GM19035 (cell line): ENCODE results near the gene PLEKHM3.

ENCODE experiments used
- ATAC-seq: cut with Tn5 transposase; IDR thresholded peaks from one replicate; pipeline ENCODE4 v1.9.1; 2021; ENCODE audit not compliant: unreplicated experiment

The PLEKHM3 gene

GRCh38 chr2:207867905-207868304 lies 157.4 kb downstream of the PLEKHM3 start:
- ATAC-seq, result no peak

- ATAC-seq, result no peak
Observed at GRCh38 chr2:207867056-207867455, 158.3 kb downstream of the PLEKHM3 start.

GRCh38 chr2:207865210-207865609 lies 160.1 kb downstream of the PLEKHM3 start:
- no peak for ATAC-seq

GRCh38 chr2:207863345-207863744 lies 162.0 kb downstream of the PLEKHM3 start:
- no peak for ATAC-seq

GRCh38 chr2:207861789-207862188 lies 163.5 kb downstream of the PLEKHM3 start:
- ATAC-seq, result no peak

- no peak for ATAC-seq
Observed at GRCh38 chr2:207860685-207861084, 164.6 kb downstream of the PLEKHM3 start.

- ATAC-seq, result no peak
Observed at GRCh38 chr2:207855591-207855990, 169.7 kb downstream of the PLEKHM3 start.

GRCh38 chr2:207854484-207855440 lies 170.6 kb downstream of the PLEKHM3 start:
- no peak for ATAC-seq

GRCh38 chr2:207852791-207853190 lies 172.5 kb downstream of the PLEKHM3 start:
- no peak for ATAC-seq

- no peak for ATAC-seq
Observed at GRCh38 chr2:207849443-207849842, 175.9 kb downstream of the PLEKHM3 start.

- no peak for ATAC-seq
Observed at GRCh38 chr2:207848545-207848928, 176.8 kb downstream of the PLEKHM3 start.

- ATAC-seq, result no peak
Observed at GRCh38 chr2:207847807-207848544, 177.4 kb downstream of the PLEKHM3 start.

GRCh38 chr2:207847098-207847806 lies 178.1 kb downstream of the PLEKHM3 start:
- no peak for ATAC-seq

GRCh38 chr2:207845202-207845864 lies 180.0 kb downstream of the PLEKHM3 start:
- ATAC-seq, result no peak

- no peak for ATAC-seq
Observed at GRCh38 chr2:207844648-207845047, 180.7 kb downstream of the PLEKHM3 start.

GRCh38 chr2:207840101-207840500 lies 185.2 kb downstream of the PLEKHM3 start:
- ATAC-seq, result no peak

GRCh38 chr2:207839575-207839974 lies 185.8 kb downstream of the PLEKHM3 start:
- no peak for ATAC-seq

- no peak for ATAC-seq
Observed at GRCh38 chr2:207839028-207839427, 186.3 kb downstream of the PLEKHM3 start.

GRCh38 chr2:207836521-207837133 lies 188.7 kb downstream of the PLEKHM3 start:
- ATAC-seq, result no peak

GRCh38 chr2:207835805-207836204 lies 189.5 kb downstream of the PLEKHM3 start:
- no peak for ATAC-seq
